GM19324 (cell line): ENCODE results near the gene ING2.

ENCODE experiments used
- ATAC-seq: cut with Tn5 transposase; IDR thresholded peaks from one replicate; pipeline ENCODE4 v1.9.1; 2021; ENCODE audit warnings: mild to moderate bottlenecking, moderate library complexity; ENCODE audit not compliant: unreplicated experiment, low FRiP score

ING2 gene

DNA sequence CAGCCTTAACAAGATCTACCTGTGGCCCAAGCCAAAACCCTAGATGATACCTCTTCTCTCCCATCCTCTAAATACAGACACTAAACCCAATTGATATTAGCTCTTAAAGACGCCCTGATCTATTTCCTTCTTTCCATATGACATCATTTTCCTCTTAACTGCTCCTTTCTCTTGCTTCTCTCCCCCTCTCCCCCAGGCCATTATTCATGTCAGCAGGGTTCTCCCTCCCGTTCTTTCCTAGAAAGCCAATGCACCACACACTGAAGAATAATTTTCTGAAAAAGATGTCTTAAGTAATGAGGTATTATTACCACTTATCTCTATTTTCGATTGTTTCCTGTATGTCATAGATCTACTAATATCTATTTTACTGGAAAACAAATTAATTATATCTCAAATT lies 9.7 kb upstream of the ING2 start:
- no peak for ATAC-seq

DNA sequence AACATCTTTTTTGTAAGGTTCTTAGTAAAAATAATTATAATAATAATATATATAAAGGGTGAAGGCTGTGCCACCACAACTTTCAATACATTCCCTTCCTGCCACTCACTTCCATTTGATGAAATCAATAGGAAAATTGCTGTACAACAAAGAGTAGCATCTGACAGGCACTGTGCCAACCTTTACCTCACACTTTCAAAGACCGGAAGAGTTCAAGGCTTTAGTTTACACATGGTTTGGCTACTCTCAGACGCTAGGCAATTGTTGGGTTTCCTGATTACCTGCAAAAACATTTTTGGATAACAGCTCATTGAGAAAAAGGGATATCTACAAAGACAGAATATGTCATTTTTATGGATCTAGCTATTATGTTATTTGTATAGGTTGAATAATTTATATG lies 5.5 kb upstream of the ING2 start:
- ATAC-seq, result no peak

GRCh38 chr4:183499801-183500200 lies 5.1 kb upstream of the ING2 start:
- no peak for ATAC-seq

DNA sequence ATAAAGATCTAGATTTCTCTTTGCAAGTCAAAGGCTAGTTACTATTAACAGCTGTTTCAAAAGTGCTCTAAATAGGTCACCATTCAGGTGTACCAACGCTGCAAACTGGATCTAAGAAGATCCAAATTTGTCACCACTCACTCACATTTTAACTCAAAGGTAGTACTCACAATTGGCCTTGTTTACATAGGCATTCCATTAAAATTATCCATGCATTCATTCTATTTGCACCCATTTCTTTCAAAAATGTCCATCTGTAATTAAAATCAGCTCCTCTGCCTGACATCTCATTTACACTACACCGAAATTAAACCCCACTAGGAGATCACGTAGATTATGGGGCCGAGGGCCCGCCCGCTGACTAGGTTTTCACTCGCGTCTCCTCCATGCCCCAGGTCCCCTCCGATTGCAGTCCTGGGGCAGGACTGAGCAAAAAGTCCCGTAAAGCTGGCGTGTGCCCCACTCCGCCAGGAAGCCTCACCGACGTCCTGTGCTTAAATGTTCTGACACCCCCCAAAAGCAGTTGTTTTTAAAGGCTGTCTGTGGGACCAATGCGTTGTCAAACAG lies 1.3 kb upstream of the ING2 start:
- ATAC-seq, result peak; percentile 0

GRCh38 chr4:183504064-183504929 lies 561 bp upstream of the ING2 start:
- peak; percentile 78 for ATAC-seq

DNA sequence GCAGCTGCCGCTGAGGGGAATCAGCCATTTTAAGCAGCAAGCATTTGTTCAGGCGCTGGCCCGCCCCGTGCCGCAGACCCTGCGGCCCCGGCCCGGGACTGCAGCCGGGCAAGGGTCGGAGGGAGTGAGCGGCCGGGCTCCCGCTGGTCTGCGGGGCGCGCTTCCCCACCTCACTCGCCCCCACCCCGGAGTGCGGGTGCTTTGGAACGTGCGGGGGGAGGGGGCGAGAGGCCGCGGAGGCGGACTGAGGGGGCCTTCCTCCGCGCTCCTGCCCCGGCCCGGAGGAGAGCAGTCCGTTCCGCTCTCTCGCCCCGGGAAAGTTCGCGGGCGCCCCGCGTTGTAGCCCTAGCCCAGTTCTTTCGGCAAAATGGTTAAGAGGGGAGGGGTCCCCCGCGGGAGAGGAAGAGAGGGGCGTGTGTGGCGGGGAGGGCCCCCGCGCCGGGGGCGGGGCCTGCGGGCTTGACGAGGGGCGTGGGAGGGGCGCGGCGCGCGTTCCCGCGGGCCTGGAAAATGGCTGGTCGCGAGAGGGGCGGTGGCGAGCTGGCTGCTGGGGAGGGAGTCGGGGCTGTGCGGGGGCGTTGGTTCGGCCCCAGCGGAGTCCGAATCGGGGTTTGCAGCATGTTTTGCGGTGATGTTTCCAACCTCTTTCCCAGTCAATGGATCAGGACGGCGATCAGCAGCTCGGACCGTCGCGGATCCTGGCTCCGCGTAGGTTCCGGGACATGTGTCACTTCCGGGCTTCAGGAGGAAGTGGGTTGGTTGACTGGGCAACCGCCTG lies 942 bp downstream of the ING2 start:
- peak; percentile 43 for ATAC-seq

DNA sequence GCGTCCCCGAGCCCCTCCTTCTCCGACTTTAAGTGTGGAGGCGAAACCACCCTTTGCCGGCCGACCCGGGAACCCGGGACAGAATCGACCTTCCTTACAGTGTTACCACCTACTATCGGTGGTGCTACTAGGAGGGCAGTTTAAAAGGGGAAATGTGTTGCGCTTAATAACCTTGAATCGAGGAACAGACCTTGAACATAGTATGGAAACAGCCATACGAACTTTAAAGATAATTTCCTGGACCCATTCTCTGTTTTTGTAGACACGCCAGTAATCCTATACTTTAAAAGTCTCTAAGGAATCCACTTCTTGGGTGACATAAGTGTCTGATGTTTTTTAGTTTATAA lies 1.5 kb downstream of the ING2 start:
- no peak for ATAC-seq

- no peak for ATAC-seq
Measured at GRCh38 chr4:183507925-183508696, 3.3 kb downstream of the ING2 start.

- no peak for ATAC-seq
Measured at GRCh38 chr4:183508697-183509335, 4.0 kb downstream of the ING2 start.

- ATAC-seq, result no peak
Measured at GRCh38 chr4:183515411-183515810, 10.6 kb downstream of the ING2 start.

DNA sequence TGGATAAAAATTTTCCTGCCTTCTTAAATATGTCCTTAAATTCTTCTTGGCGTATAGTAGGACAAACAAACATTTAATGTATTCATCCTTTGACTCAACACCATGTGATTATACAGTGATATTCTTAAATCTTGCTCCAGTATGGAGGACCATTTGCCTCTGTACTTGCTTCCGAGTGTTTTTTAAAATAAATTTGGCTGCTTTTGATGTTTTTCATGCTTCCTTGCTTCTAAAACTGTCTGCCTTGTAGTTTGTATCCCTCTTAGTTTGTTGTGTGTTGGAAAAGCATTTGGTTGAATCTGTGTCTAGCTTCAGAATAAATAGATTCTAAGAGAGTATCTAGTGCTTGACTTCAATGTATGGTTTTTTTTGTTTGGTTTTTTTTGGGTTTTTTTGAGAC lies 12.3 kb downstream of the ING2 start:
- ATAC-seq, result no peak

DNA sequence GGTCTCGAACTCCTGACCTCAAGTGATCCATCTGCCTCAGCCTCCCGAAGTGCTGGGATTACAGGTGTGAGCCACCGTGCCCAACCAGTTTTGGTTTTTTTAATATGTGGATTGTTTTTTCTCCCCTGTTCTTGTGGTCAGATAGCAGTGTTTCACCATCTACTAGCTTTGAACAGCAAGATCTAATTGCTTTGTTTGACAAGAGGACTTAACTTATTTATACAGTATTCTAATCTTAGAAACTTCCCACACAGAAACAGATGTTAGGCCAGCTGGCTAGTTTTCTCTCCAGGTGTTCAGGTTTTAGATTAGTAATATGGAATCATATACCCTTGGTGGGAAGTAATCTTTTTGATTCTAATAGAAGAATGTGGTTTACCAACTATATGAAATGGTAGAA lies 12.9 kb downstream of the ING2 start:
- ATAC-seq, result no peak

DNA sequence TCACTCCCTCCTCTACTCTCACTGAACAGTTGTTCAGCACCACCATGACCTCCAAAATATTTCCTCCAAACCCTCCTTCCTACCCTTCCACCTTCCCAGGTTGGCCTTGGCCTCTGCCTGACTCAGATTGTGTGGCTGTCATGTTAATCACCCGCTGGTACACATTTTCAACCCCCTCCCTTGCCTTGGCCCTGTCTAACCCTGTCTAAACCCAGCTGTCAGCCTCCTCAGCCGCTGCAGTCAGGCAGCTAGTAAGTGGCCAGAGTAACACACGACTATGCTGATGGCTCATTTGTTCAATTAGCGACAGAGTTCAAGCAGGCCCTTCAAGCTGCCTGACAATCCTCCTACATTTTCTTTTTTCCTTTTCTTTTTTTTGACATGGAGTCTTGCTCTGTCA lies 18.0 kb downstream of the ING2 start:
- ATAC-seq, result no peak

DNA sequence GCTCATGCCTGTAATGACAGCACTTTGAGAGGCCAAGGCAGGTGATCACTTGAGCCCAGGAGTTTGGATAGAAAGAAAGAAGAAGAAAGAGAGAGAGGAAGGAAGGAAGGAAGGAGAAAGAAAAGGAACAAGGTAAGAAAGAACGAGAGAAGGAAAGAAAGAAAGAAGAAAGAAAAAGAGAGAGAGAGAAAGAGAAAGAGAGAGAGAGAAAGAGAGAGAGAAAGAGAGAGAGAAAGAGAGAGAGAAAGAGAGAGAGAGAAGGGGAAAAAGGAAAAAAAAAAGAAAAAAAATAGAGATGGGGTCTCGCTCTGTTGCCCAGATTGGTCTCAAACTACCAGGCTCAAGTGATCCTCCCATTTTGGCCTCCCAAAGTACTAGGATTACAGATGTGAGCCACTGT lies 22.5 kb downstream of the ING2 start:
- no peak for ATAC-seq

- no peak for ATAC-seq
Measured at GRCh38 chr4:183532821-183533220, 28.0 kb downstream of the ING2 start.

- no peak for ATAC-seq
Measured at GRCh38 chr4:183533698-183534097, 28.8 kb downstream of the ING2 start.

DNA sequence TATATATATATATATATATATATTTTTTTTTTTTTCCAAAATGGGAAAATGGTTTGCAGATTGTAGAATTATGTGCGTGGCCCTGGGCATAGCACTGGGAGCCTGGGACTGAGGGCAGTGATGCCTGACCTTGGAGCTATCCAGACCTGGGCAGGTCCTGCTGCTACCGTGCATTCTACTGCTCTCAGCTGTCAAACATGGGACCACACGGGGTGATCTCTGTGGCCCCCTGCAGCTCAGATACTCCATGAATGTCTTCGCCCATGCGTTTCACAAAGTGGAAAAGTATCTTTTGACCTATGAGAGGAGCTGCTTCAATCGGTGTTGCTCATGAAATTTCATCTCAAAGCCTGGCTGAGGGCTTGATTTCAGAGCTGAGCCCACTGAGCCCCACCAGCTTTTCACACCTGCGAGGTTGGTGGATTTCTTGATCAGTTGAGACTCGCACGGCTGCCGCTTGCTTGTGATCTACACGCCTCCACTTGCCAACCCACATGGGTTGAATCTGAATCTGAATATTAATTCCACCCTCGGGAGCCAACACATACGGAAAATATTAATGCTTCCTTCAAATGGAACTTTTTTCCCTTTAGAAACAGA lies 35.7 kb downstream of the ING2 start:
- ATAC-seq, result no peak

- no peak for ATAC-seq
Measured at GRCh38 chr4:183541010-183541751, 36.3 kb downstream of the ING2 start.

- ATAC-seq, result no peak
Measured at GRCh38 chr4:183541752-183542040, 36.8 kb downstream of the ING2 start.

DNA sequence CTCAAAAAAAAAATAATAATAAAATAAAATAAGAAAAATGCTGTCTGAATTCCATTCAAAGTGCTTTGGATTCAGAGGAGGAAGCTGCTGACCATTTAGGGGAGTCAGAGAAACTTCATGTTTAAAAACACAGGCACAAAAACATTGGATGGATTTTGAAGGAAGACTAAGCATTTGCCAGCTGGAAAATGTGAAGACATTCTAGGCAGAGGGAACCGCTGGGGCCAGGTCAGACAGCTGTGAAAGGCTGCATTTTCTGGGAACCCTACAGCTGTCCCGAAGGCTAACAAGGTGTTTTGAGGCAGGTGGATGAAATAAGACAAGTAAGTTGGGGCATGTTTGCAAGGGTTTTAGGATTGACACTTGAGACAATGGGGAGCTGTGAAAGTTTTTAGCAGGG lies 38.6 kb downstream of the ING2 start:
- ATAC-seq, result no peak
